ENCODE results near the gene CAPN5. TPM values are rescaled to one million over a fixed set of nuclear protein-coding genes. Genes with fewer than 3 reads are reported as not detected.

Gene CAPN5
- total and polyA plus RNA-seq, 2 of the 8 experiments (the other 6 are each of a cell fraction or from before 2014, with no cell fraction given): 21.5 to 22.4 TPM

DNA sequence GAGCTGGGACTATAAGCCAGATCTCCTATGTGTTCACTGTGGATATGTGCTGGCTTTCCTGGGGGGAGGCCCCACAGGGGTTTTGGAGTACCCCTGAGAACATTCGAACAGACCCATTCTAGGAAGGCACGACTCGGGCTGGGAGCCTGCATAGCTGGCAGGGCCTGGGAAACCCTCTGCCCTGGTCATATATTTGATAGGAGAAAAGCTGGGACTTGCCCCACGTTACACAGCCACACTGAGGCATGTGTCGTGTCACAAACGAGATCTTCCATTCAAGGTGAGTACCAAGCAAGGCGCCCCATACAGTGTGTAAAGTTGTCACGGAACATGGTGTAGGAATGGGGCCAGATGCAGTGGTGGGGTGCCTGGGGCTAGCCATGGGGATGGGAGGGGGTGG lies 72.4 kb downstream of the CAPN5 start:
- H3K4me2 ChIP-seq (ENCODE audit: insufficient read depth in 1 of 2, low read depth in 2 of 2, low read length in 2 of 2): no peak overlapping the region
- no peak overlapping the region for H3K23ac ChIP-seq (ENCODE audit: insufficient read length)
- H3K4me1 ChIP-seq (replicated peaks in 1 of 4; ENCODE audit: control insufficient read depth in 3 of 4, insufficient read depth in 4 of 4, low read length in 3 of 4): peaks cover 0 to 9% (median 2%) of the 10 kb centered on the region in 4 experiments; a peak in 4 of 7 replicates
- H3K4ac ChIP-seq (replicated peaks; ENCODE audit: insufficient read length, low read depth, low read length): no peak overlapping the region
- WGBS, 2 experiments (ENCODE audit: extremely low coverage in 1 of 2, insufficient coverage in 1 of 2, insufficient read length in 1 of 2, insufficient replicate concordance in 2 of 2, low coverage in 1 of 2, low lambda C conversion rate in 2 of 2, missing lambda C conversion rate in 1 of 2): 95% methylated on average over 8 of the region's 8 CpGs; no CpG with 5 or more reads in 1 of the 2 experiments
- H4K5ac ChIP-seq (ENCODE audit: insufficient read length, low read depth, low read length): no peak overlapping the region
- FAIRE-seq (no peak), DNase-seq (ENCODE audit: low read depth in 1 of 2, low spot score in 2 of 2) (no peak)
- H2BK5ac ChIP-seq (ENCODE audit: low read depth, low read length): no peak overlapping the region
- H3K14ac ChIP-seq (ENCODE audit: insufficient read length): no peak overlapping the region
- no peak overlapping the region for H3K27ac ChIP-seq (ENCODE audit: low read depth, low read length)
- H4K20me1 ChIP-seq (replicated peaks in 1 of 2; ENCODE audit: control insufficient read depth in 1 of 2, insufficient read depth in 2 of 2, low read length in 2 of 2): no peaks in the 10 kb centered on the region
- H4K91ac ChIP-seq (replicated peaks; ENCODE audit: insufficient read length, low read length): no peak overlapping the region
- no peaks in the 10 kb centered on the region for H3K23me2 ChIP-seq (ENCODE audit: low read depth, low read length)
- H2BK20ac ChIP-seq (ENCODE audit: low read length): no peak overlapping the region
- H3K27me3 ChIP-seq (replicated peaks in 1 of 4; ENCODE audit: control insufficient read depth in 3 of 4, extremely low read depth in 1 of 4, insufficient read depth in 3 of 4, low read length in 3 of 4): no peaks in the 10 kb centered on the region
- TF ChIP-seq CTBP2 (IDR thresholded peaks at IDR 0.05; ENCODE audit: borderline replicate concordance, insufficient read depth, insufficient read length, low read length) (no peak), HDAC6 (IDR thresholded peaks at IDR 0.05; ENCODE audit: low read depth, low read length) (no peak), BCL11A (IDR thresholded peaks at IDR 0.05; ENCODE audit: low read depth in 2 of 2, low read length in 2 of 2) (no peak), HDAC2 (IDR thresholded peaks at IDR 0.05; ENCODE audit: borderline replicate concordance in 1 of 2, low read depth in 2 of 2, low read length in 2 of 2) (no peak), KDM1A (IDR thresholded peaks at IDR 0.05; ENCODE audit: borderline replicate concordance, low read length) (no peak), GTF2F1 (IDR thresholded peaks at IDR 0.05; ENCODE audit: borderline replicate concordance, low read depth, low read length) (no peak), SUZ12 (IDR thresholded peaks at IDR 0.05; ENCODE audit: low read length) (no peak), JUN (IDR thresholded peaks at IDR 0.05; ENCODE audit: low read depth, low read length) (no peak), KDM5A (IDR thresholded peaks at IDR 0.05; ENCODE audit: low read length) (no peak), FOSL1 (IDR thresholded peaks at IDR 0.05; ENCODE audit: insufficient read depth, low read depth, low read length) (no peak)
- H3K9ac ChIP-seq (replicated peaks in 1 of 4; ENCODE audit: extremely low read depth in 1 of 4, low read depth in 3 of 4, low read length in 3 of 4): no peak overlapping the region
- POLR2A ChIA-PET (ENCODE audit: partially characterized antibody): interaction anchor here (0.7 to 1.2 kb wide), 3 partner anchors 35 to 76 kb away, joined by 3 to 6 read pairs (median 3); no protein-coding TSS in a partner anchor
- H4K8ac ChIP-seq (ENCODE audit: extremely low read depth, insufficient read depth, low read length): no peak overlapping the region; the same call in 1 of the 2 replicates
- H2BK15ac ChIP-seq (ENCODE audit: low read length): no peak overlapping the region
- no peaks in the 10 kb centered on the region for H3K36me3 ChIP-seq (ENCODE audit: control insufficient read depth in 2 of 4, insufficient read depth in 4 of 4, low read length in 3 of 4)
- no peak overlapping the region for H2AFZ ChIP-seq (ENCODE audit: low read length)
- no peaks in the 10 kb centered on the region for H3K9me3 ChIP-seq (ENCODE audit: insufficient read depth in 2 of 2, low read depth in 1 of 2, low read length in 1 of 2)
- H3K79me2 ChIP-seq (ENCODE audit: control insufficient read depth in 1 of 2, insufficient read depth in 2 of 2, low read length in 2 of 2): no peaks in the 10 kb centered on the region
- H3K56ac ChIP-seq (replicated peaks; ENCODE audit: insufficient read length, low read depth, low read length): no peak overlapping the region
- H2BK120ac ChIP-seq (replicated peaks; ENCODE audit: low read depth, low read length): no peak overlapping the region
- no peak overlapping the region for H3K4me3 ChIP-seq (ENCODE audit: extremely low read depth in 1 of 4, insufficient read depth in 2 of 4, low read depth in 3 of 4, low read length in 4 of 4)
- no peak overlapping the region for H3K18ac ChIP-seq (ENCODE audit: extremely low read depth, low read length)
- CTCF ChIA-PET (ENCODE audit: partially characterized antibody): interaction anchor here (0.6 to 6.0 kb wide), 4 partner anchors 11 to 495 kb away, joined by 3 to 48 read pairs (median 24); partner anchors contain the start of gene MYO7A
- no peak overlapping the region for H2AK5ac ChIP-seq (ENCODE audit: low read depth, low read length)
- H3K79me1 ChIP-seq (ENCODE audit: low read depth, low read length): no peaks in the 10 kb centered on the region
- H2BK12ac ChIP-seq (ENCODE audit: low read depth, low read length): 0 out of 2 replicates have a peak overlapping the region, but pooled peaks have one; percentile 90
